SJCRH30 (cell line): ENCODE measurements around the gene CD302. TPM values are rescaled to one million over a fixed set of nuclear protein-coding genes. Genes with fewer than 3 reads are reported as not detected.
A peak's percentile ranks its signal among the peaks of the same experiment; 100 is the strongest.
"Not testable (repeated sequence)": the region's sequence is repeated elsewhere in the genome, so short reads cannot be mapped to it uniquely, and the experiment has no call there.

Source experiments
- DNase-seq, 2 experiments: peaks; one replicate each; pipeline ENCODE4 v3.0.0-alpha.2; 2015 to 2020
- H3K27ac ChIP-seq: fragments of 250-450 bp; sonication (Bioruptor Pico); 2 replicates; pipeline ENCODE4 v1.5.1; 2020; ENCODE audit warnings: mild to moderate bottlenecking, moderate library complexity
- H3K27me3 ChIP-seq: fragments of 250-450 bp; sonication (Bioruptor Pico); 2 replicates; pipeline ENCODE4 v1.5.1; 2020; ENCODE audit warnings: mild to moderate bottlenecking, moderate library complexity
- H3K36me3 ChIP-seq: fragments of 250-450 bp; sonication (Bioruptor Pico); 2 replicates; pipeline ENCODE4 v1.5.1; 2020; ENCODE audit warnings: mild to moderate bottlenecking, moderate library complexity
- H3K4me1 ChIP-seq: fragments of 250-450 bp; sonication (Bioruptor Pico); 2 replicates; pipeline ENCODE4 v1.5.1; 2020; ENCODE audit warnings: mild to moderate bottlenecking, moderate library complexity
- H3K4me3 ChIP-seq: fragments of 250-450 bp; sonication (Bioruptor Pico); 2 replicates; pipeline ENCODE4 v1.5.1; 2020; ENCODE audit warnings: mild to moderate bottlenecking, moderate library complexity
- H3K9me3 ChIP-seq: fragments of 250-450 bp; sonication (Bioruptor Pico); replicated peaks from 2 replicates; pipeline ENCODE4 v1.5.1; 2020; ENCODE audit warnings: mild to moderate bottlenecking, moderate library complexity
- total RNA-seq: library from RNA; depleted of rRNA; stranded (reverse); fragments of >200 nt; shearing (Covaris generic); gene quantifications from 2 replicates; pipeline ENCODE4 v1.2.3, GENCODE V29; 2014; rRNA removed

CD302 gene
- 1.5 and 1.8 TPM in 2 replicates for total RNA-seq

DNA sequence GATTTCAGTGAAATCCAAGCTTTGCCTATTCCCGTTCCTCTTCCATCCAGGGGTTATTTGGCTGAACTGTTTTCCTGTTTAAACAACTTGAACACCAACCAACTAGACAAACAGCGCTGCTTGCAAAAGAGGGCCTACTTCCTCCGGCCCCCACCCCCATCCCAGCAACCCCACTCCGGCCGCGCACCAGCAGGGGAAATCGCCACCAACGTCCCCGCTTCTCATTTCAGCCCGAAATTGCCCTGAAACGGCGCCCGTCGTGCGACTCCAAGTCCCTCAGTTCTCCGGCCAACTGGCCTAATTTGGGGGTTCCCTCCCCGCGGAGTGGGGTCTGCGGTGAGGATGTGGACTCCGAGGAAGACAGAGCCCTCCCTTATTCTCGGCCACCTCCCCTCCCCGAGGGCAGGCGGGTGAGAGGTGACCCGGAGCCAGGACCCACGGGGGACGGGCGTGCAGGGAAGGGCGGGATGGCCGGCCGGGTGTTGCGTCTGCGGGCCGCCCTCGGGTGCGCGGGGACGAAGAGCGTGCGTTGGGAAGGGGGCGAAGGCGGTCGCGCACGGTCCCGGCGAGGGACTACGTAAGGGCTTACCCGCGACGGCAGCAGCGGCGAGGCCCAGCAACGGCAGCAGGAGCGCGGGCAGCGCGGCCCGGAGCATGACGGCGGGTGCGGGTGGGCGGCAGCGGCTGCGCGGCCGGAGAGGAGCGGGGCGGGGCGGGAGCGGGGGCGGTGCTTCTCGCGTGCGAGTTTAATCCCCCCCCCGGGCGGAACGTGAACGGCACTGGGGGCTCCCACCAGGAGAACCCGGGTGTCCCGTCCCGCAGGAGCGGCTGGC lies at the start of gene CD302:
CD302 (minus strand) TSS at position 666 of the 833 bp plus-strand sequence; CDS start at position 656, 10 bp downstream.
- Histone ChIP-seq H3K9me3 (no peaks in the 10 kb centered on the region), H3K27ac (no peak within 1 kb of the TSS), H3K36me3 (no peaks in the 10 kb centered on the region), H3K4me1 (no peaks in the 10 kb centered on the region; the same call in 1 of the 2 replicates), H3K27me3 (no peaks in the 10 kb centered on the region), H3K4me3 (peak within 1 kb of the TSS; percentile 58)
- DNase-seq: peak in 1 of 2 experiments; percentile 12

DNA sequence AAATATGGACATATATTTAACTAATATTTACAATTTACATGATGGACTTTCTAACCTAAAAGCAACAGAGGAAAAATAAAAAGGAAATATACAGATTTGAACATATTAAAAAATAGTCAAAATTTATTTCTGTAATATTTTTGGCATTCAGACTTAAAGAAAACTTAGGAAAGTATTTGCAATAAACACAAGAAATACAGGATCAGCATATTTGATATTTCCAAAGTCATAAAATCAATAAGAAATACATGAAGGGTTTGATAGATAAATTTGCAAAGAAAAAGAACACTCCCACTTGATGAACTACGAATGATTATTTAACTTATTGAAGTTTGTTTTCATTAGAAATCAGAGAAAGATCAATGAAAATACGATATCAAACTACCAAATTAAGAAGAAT lies 48.6 kb upstream of the CD302 start:
- no peaks in the 10 kb centered on the region for H3K27me3 ChIP-seq
- H3K4me3 ChIP-seq: no peak overlapping the region
- H3K27ac ChIP-seq: no peak overlapping the region
- no peak for DNase-seq
- no peaks in the 10 kb centered on the region for H3K36me3 ChIP-seq
- no peaks in the 10 kb centered on the region; the same call in 1 of the 2 replicates for H3K9me3 ChIP-seq
- no peaks in the 10 kb centered on the region for H3K4me1 ChIP-seq

GRCh38 chr2:159840616-159841015 lies 42.6 kb upstream of the CD302 start:
- no peak for DNase-seq
- Histone ChIP-seq H3K4me3 (no peak overlapping the region), H3K27ac (no peak overlapping the region), H3K27me3 (no peaks in the 10 kb centered on the region), H3K4me1 (no peaks in the 10 kb centered on the region), H3K9me3 (no peaks in the 10 kb centered on the region; the same call in 1 of the 2 replicates), H3K36me3 (no peaks in the 10 kb centered on the region)

GRCh38 chr2:159832858-159833257 lies 34.9 kb upstream of the CD302 start:
- H3K27me3 ChIP-seq: no peaks in the 10 kb centered on the region
- H3K27ac ChIP-seq: no peak overlapping the region
- no peaks in the 10 kb centered on the region for H3K36me3 ChIP-seq
- DNase-seq: no peak
- H3K4me3 ChIP-seq: no peak overlapping the region
- H3K9me3 ChIP-seq: no peaks in the 10 kb centered on the region
- no peaks in the 10 kb centered on the region for H3K4me1 ChIP-seq

DNA sequence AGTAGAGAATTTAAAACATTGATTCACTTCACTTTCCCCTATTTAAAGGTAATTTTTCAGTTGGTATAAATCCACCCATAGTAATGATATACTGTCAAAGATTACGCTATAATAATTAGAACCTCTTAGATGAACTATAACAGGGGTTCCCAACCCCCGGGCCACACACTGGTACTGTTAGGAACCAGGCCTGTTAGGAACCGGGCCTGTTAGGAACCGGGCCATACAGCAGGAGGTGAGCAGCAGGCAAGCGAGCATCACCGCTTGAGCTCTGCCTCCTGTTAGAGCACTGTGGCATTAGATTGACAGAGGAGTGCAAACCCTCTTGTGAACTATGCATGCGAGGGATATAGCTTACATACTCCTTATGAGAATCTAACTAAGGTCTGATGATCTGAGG lies 34.0 kb upstream of the CD302 start:
- no peak for DNase-seq
- no peaks in the 10 kb centered on the region for H3K9me3 ChIP-seq
- H3K4me3 ChIP-seq: no peak overlapping the region
- H3K36me3 ChIP-seq: no peaks in the 10 kb centered on the region
- H3K27ac ChIP-seq: no peak overlapping the region
- no peaks in the 10 kb centered on the region for H3K4me1 ChIP-seq
- H3K27me3 ChIP-seq: no peaks in the 10 kb centered on the region

DNA sequence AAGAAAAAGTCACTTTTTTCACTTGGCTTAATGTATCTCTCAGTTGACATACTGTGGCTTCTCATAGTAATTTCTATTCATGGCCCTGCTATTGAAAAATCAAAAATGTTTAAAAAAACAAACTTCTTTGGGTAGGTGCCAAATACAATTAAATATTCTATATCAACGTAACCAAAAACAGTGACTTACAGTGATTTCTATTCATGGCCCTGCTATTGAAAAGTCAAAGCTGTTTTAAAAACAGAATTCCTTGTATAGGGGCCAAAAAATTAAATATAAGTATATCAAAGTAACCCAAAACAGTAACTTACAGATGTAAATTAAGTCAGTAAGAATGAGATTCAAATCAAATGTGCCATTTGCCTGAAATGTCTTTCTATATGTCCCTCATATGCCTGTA lies 31.4 kb upstream of the CD302 start:
- Histone ChIP-seq H3K4me3 (no peak overlapping the region), H3K9me3 (no peaks in the 10 kb centered on the region), H3K4me1 (no peaks in the 10 kb centered on the region), H3K36me3 (no peaks in the 10 kb centered on the region), H3K27ac (no peak overlapping the region), H3K27me3 (no peaks in the 10 kb centered on the region)
- DNase-seq: no peak

GRCh38 chr2:159828738-159829137 lies 30.7 kb upstream of the CD302 start:
- Histone ChIP-seq H3K27me3 (no peaks in the 10 kb centered on the region), H3K27ac (no peak overlapping the region), H3K36me3 (no peaks in the 10 kb centered on the region), H3K9me3 (no peaks in the 10 kb centered on the region), H3K4me1 (no peaks in the 10 kb centered on the region), H3K4me3 (no peak overlapping the region)
- no peak for DNase-seq

DNA sequence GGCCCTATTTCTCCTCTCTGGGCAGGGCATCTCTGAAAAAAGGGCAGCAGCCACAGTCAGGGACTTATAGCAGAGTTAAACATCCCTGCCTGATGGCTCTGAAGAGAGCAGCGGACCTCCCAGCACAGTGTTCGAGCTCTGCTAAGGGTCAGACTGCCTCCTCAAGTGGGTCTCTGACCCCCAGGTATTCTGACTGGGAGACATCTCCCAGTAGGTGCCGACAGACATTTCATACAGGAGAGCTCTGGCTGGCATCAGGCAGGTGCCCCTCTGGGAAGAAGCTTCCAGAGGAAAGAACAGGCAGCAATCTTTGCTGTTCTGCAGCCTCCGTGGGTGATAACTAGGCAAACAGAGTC lies 24.4 kb upstream of the CD302 start:
- not testable (repeated sequence) for H3K27me3 ChIP-seq, DNase-seq

GRCh38 chr2:159821775-159822477 lies 23.9 kb upstream of the CD302 start:
- H3K27me3 ChIP-seq, H3K36me3 ChIP-seq, H3K27ac ChIP-seq, H3K4me1 ChIP-seq, H3K9me3 ChIP-seq, DNase-seq: not testable (repeated sequence)
- H3K4me3 ChIP-seq: 0 out of 2 replicates have a peak overlapping the region, but pooled peaks have one; percentile 15

More for the DNA sequence above, 24.4 kb upstream of the CD302 start:
- H3K4me1 ChIP-seq, H3K27ac ChIP-seq, H3K4me3 ChIP-seq, H3K36me3 ChIP-seq, H3K9me3 ChIP-seq: not testable (repeated sequence)

DNA sequence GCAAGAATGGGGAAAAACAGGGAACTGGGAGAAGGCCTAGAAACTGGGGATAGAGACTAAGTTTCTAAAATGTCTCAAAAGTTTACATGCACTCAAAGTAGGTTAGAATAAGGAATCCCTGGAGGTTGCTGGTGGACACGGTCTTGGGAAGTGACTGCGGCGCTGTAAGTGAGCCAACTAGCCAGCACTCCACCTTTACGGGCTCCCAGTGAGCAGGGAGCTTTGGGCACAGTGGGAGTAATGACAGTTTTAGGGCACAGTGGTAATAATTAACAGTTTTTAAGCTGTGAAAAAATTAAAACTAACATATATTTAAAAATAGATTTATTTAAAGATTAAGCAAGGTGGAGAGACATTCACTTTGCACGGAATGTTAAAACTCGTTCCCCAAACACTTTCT lies 20.9 kb upstream of the CD302 start:
- Histone ChIP-seq H3K27ac (no peak overlapping the region), H3K4me1 (no peaks in the 10 kb centered on the region), H3K4me3 (no peak overlapping the region), H3K36me3 (no peaks in the 10 kb centered on the region), H3K27me3 (no peaks in the 10 kb centered on the region), H3K9me3 (no peaks in the 10 kb centered on the region)
- DNase-seq: no peak

GRCh38 chr2:159817283-159817682 lies 19.3 kb upstream of the CD302 start:
- no peak overlapping the region for H3K4me3 ChIP-seq
- no peaks in the 10 kb centered on the region for H3K9me3 ChIP-seq
- no peak overlapping the region for H3K27ac ChIP-seq
- no peaks in the 10 kb centered on the region for H3K27me3 ChIP-seq
- no peak for DNase-seq
- H3K4me1 ChIP-seq: no peaks in the 10 kb centered on the region
- no peaks in the 10 kb centered on the region for H3K36me3 ChIP-seq

- no peaks in the 10 kb centered on the region for H3K27me3 ChIP-seq
- H3K27ac ChIP-seq: no peak overlapping the region
- H3K9me3 ChIP-seq: no peaks in the 10 kb centered on the region
- H3K4me1 ChIP-seq: no peaks in the 10 kb centered on the region
- H3K4me3 ChIP-seq: no peak overlapping the region
- DNase-seq: no peak
- no peaks in the 10 kb centered on the region for H3K36me3 ChIP-seq
These were observed 13.2 kb upstream of the CD302 start for GRCh38 chr2:159811232-159811631.

- Histone ChIP-seq H3K4me3 (no peak overlapping the region), H3K4me1 (no peaks in the 10 kb centered on the region), H3K27ac (no peak overlapping the region), H3K9me3 (no peaks in the 10 kb centered on the region), H3K27me3 (no peaks in the 10 kb centered on the region), H3K36me3 (no peaks in the 10 kb centered on the region)
- DNase-seq: peak in 1 of 2 experiments; percentile 40
These were observed 10.0 kb upstream of the CD302 start for GRCh38 chr2:159808032-159808425.

DNA sequence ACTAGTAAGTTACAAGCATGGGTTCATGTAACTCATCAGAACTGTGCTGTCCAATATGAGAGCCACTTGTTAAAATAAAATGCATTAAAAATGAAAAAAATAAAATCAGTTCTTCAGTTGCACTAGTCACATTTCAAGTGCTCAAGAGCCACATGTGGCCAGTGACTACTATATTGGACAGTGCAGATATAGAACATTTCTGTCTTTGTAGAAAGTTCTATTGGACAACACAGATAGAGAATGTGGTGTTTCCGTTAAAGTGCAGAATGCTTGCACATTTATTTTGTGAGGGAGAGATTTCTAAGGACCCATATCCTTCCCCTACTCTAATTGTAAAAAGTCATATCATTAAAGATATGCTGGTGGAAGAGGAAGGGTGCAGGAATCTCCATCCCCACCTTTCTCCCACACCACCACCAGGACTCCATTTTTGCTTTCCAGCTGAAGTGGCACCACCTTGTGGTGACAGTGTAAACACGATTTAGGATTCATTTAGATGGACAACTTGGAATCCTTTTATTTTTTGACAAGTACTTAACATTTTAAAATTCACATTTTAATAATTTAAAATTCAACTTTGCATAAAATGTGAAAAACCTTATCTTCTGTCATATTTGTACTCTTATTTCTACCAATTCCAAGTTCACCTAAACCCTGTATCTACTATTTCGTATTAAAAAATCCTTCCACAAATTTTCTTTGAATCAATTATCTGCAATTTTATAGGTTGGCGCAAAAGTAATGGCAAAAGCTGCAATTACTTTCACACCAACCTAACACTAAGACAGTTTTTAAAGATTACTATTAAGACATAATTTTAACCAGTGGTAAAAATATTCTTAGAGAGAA lies 9.4 kb upstream of the CD302 start:
- no peak overlapping the region for H3K4me3 ChIP-seq
- no peaks in the 10 kb centered on the region for H3K4me1 ChIP-seq
- DNase-seq: peak; percentile 35 to 71
- no peaks in the 10 kb centered on the region for H3K27me3 ChIP-seq
- no peaks in the 10 kb centered on the region for H3K9me3 ChIP-seq
- no peaks in the 10 kb centered on the region for H3K36me3 ChIP-seq
- no peak overlapping the region for H3K27ac ChIP-seq

DNA sequence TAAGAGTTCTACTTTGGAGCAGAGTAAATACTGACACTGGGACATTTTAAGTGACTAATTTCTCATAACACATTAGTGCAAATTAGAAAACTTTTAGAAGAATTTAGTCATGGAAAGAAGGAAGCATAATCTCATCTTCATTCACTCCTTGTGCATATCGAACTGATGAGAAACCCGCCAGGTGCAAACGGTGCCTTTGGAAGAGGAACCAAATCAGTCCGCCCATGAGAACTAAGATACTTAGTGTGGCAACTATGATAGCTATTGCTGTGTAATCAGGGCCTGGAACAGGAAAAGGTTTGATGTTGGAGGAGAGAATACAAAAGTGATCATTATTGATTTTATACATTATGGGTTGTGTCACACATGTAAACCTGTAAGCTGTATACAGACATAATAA lies 6.9 kb upstream of the CD302 start:
- no peaks in the 10 kb centered on the region for H3K9me3 ChIP-seq
- no peaks in the 10 kb centered on the region for H3K36me3 ChIP-seq
- DNase-seq: no peak
- no peaks in the 10 kb centered on the region for H3K4me1 ChIP-seq
- no peaks in the 10 kb centered on the region for H3K27me3 ChIP-seq
- no peak overlapping the region for H3K4me3 ChIP-seq
- H3K27ac ChIP-seq: no peak overlapping the region
